ENCODE data around the gene TTC22. TPM values are rescaled to one million over a fixed set of nuclear protein-coding genes. Genes with fewer than 3 reads are reported as not detected.

Gene TTC22
- total RNA-seq, 1 experiment from 2014 or later = 0.63 TPM

DNA sequence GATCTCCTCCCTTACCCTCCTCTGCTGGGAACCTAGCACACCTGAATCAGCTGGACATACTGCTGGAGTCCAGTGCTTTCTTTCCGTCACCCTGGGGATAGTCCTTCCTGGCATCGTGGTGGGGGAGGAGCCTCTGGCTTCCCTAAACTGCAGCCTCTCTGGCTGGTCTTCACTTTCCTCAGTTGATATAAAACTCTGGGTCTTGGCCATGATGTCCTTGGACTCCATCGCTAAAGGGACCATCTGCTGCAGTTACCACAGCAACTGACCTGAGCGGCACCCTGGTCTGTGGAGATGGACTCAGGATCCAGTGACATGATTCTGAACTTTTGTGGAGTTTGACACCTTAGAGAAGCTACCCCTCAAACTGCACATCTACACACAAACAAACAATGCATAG, 59.6 kb downstream of the TTC22 start:
- no peak overlapping the region for H3K4me3 Mint-ChIP-seq
- CTCF ChIA-PET = interaction anchor here (1.3 kb wide), 1 partner anchor 50 kb away, joined by 4 read pairs; no protein-coding TSS in a partner anchor
- H3K9me3 Mint-ChIP-seq = peaks cover 6% of the 10 kb centered on the region
- POLR2A ChIA-PET = no interaction called here
- H3K27me3 Mint-ChIP-seq (ENCODE audit: low read depth) = no peaks in the 10 kb centered on the region
- ATAC-seq (no peak), DNase-seq (ENCODE audit: low spot score) (no peak)
- TF ChIP-seq ETV6 (CRISPR knock-in tag; IDR thresholded peaks at IDR 0.05) (no peak), ZNF281 (CRISPR knock-in tag; IDR thresholded peaks at IDR 0.05) (no peak), NR3C1 (CRISPR knock-in tag; conservative IDR thresholded peaks at IDR 0.05; ENCODE audit: low read depth) (no peak), ZNF532 (CRISPR knock-in tag; IDR thresholded peaks at IDR 0.05; ENCODE audit: borderline replicate concordance) (no peak)
- no peaks in the 10 kb centered on the region for H3K4me1 Mint-ChIP-seq
- peaks cover 44% of the 10 kb centered on the region for H3K36me3 Mint-ChIP-seq
- no peak overlapping the region for H3K27ac Mint-ChIP-seq

DNA sequence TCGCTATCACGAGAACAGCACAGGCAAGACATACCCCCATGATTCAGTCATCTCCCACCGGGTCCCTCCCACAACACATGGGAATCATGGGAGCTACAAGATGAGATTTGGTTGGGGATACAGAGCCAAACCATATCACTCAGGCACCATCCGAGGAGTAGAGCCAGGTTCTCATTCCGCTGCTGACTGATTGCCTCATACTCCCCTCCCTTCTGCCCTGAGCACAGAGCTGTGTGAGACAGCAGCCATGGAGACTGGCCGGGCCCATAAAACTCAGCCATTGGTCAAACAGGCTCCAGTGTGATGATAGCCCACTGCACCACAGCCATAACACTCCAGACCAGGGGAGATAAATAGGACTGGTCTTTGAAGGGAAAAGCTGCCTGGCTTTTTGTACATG, 62.9 kb downstream of the TTC22 start:
- H3K36me3 Mint-ChIP-seq = peaks cover 54% of the 10 kb centered on the region

More for the DNA sequence above, 62.9 kb downstream of the TTC22 start:
- no peak for ATAC-seq
- ChIA-PET CTCF (no interaction called here), POLR2A (no interaction called here)
- Mint-ChIP-seq H3K27ac (no peak overlapping the region), H3K9me3 (no peaks in the 10 kb centered on the region), H3K4me3 (no peak overlapping the region), H3K4me1 (no peaks in the 10 kb centered on the region), H3K27me3 (ENCODE audit: low read depth) (no peaks in the 10 kb centered on the region)
- no peak for TF ChIP-seq STAT6 (CRISPR knock-in tag; conservative IDR thresholded peaks at IDR 0.05; ENCODE audit: low read depth)
- TF ChIP-seq, protein P1, sequence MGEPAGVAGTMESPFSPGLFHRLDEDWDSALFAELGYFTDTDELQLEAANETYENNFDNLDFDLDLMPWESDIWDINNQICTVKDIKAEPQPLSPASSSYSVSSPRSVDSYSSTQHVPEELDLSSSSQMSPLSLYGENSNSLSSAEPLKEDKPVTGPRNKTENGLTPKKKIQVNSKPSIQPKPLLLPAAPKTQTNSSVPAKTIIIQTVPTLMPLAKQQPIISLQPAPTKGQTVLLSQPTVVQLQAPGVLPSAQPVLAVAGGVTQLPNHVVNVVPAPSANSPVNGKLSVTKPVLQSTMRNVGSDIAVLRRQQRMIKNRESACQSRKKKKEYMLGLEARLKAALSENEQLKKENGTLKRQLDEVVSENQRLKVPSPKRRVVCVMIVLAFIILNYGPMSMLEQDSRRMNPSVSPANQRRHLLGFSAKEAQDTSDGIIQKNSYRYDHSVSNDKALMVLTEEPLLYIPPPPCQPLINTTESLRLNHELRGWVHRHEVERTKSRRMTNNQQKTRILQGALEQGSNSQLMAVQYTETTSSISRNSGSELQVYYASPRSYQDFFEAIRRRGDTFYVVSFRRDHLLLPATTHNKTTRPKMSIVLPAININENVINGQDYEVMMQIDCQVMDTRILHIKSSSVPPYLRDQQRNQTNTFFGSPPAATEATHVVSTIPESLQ (CRISPR knock-in tag; IDR thresholded peaks at IDR 0.05) = no peak
- TF ChIP-seq JAZF1 (CRISPR knock-in tag; IDR thresholded peaks at IDR 0.05) = no peak
- TF ChIP-seq, protein P2, sequence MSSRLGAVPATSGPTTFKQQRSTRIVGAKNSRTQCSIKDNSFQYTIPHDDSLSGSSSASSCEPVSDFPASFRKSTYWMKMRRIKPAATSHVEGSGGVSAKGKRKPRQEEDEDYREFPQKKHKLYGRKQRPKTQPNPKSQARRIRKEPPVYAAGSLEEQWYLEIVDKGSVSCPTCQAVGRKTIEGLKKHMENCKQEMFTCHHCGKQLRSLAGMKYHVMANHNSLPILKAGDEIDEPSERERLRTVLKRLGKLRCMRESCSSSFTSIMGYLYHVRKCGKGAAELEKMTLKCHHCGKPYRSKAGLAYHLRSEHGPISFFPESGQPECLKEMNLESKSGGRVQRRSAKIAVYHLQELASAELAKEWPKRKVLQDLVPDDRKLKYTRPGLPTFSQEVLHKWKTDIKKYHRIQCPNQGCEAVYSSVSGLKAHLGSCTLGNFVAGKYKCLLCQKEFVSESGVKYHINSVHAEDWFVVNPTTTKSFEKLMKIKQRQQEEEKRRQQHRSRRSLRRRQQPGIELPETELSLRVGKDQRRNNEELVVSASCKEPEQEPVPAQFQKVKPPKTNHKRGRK (CRISPR knock-in tag; IDR thresholded peaks at IDR 0.05; ENCODE audit: borderline replicate concordance) = no peak
- TF ChIP-seq, protein P3, sequence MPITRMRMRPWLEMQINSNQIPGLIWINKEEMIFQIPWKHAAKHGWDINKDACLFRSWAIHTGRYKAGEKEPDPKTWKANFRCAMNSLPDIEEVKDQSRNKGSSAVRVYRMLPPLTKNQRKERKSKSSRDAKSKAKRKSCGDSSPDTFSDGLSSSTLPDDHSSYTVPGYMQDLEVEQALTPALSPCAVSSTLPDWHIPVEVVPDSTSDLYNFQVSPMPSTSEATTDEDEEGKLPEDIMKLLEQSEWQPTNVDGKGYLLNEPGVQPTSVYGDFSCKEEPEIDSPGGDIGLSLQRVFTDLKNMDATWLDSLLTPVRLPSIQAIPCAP (CRISPR knock-in tag; IDR thresholded peaks at IDR 0.05) = no peak
- DNase-seq (ENCODE audit: low spot score) = no peak
